ENCODE results near the gene ZNF440.

DNA sequence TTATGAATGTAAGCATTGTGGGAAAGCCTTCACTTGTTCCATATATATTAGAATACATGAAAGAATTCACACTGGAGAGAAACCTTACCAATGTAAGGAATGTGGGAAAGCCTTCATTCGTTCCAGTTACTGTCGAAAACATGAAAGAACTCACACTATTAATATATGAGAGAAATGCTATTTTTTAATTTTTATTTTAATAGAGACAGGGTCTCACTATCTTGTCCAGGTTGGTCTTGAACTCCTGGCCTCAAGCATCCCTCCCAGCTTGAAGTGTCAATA lies 7.0 kb upstream of the ZNF440 start:
- TF ChIP-seq CTCF (IDR thresholded peaks at IDR 0.05 in 8 of 11, conservative IDR thresholded peaks at IDR 0.05 in 3 of 11) (no peak), POLR2AphosphoS5 (IDR thresholded peaks at IDR 0.05) (no peak)
